Measurements from ENCODE around the gene CTXN2. TPM values are rescaled to one million over a fixed set of nuclear protein-coding genes. Genes with fewer than 3 reads are reported as not detected.

The CTXN2 gene
- total and polyA plus RNA-seq, 10 donors, result not detected

- DNase-seq, result no peak
Observed at GRCh38 chr15:48242535-48242934, 51.1 kb downstream of the CTXN2 start.

DNA sequence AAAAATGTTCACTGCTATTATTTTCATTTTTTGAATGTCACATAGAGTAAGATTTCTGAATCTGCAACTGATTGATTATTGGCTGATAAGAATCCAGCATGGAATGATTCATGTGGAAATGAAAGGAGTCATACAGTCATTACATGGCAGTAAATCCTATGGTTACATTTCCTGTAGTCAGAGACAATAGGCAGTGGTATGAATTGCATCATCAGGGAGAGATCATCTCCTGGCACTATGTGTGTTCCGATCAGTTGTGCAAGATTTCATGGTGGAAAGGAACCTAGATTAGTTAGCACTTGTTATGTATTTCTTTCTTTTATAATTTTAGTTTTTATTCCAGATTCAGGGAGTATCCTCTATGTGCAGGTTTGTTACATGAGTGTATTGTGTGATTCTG, 53.5 kb downstream of the CTXN2 start:
- intact Hi-C loops (cut with DNase I; ENCODE audit: low total_unique reads), result no loop called here
- Histone ChIP-seq H3K27ac (no peak overlapping the region), H3K4me3 (no peak overlapping the region), H3K4me1 (no peaks in the 10 kb centered on the region), H3K36me3 (no peaks in the 10 kb centered on the region), H3K27me3 (replicated peaks in 1 of 7) (peaks cover 0 to 12% (median 0%) of the 10 kb centered on the region in 7 donors), H3K9me3 (no peaks in the 10 kb centered on the region)
- no peak for TF ChIP-seq POLR2A (IDR thresholded peaks at IDR 0.05)
- TF ChIP-seq, protein P1, sequence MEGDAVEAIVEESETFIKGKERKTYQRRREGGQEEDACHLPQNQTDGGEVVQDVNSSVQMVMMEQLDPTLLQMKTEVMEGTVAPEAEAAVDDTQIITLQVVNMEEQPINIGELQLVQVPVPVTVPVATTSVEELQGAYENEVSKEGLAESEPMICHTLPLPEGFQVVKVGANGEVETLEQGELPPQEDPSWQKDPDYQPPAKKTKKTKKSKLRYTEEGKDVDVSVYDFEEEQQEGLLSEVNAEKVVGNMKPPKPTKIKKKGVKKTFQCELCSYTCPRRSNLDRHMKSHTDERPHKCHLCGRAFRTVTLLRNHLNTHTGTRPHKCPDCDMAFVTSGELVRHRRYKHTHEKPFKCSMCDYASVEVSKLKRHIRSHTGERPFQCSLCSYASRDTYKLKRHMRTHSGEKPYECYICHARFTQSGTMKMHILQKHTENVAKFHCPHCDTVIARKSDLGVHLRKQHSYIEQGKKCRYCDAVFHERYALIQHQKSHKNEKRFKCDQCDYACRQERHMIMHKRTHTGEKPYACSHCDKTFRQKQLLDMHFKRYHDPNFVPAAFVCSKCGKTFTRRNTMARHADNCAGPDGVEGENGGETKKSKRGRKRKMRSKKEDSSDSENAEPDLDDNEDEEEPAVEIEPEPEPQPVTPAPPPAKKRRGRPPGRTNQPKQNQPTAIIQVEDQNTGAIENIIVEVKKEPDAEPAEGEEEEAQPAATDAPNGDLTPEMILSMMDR (IDR thresholded peaks at IDR 0.05 in 8 of 11, conservative IDR thresholded peaks at IDR 0.05 in 3 of 11), result no peak
- no peak for TF ChIP-seq POLR2AphosphoS5 (IDR thresholded peaks at IDR 0.05)
- no peak for DNase-seq
- 67 to 87% (median 74%) methylated on average over 1 of the region's 1 CpG for WGBS, 5 donors

More at GRCh38 chr15:48242535-48242934, 51.1 kb downstream of the CTXN2 start:
- Histone ChIP-seq H3K36me3 (no peaks in the 10 kb centered on the region), H3K4me1 (no peaks in the 10 kb centered on the region), H3K9me3 (no peaks in the 10 kb centered on the region), H3K27me3 (replicated peaks in 1 of 7) (peaks cover 0 to 2% (median 0%) of the 10 kb centered on the region in 7 donors), H3K27ac (no peak overlapping the region), H3K4me3 (no peak overlapping the region)
- WGBS, 5 donors, result 82 to 94% (median 88%) methylated on average over 4 of the region's 4 CpGs
- intact Hi-C loops (cut with DNase I; ENCODE audit: low total_unique reads), result no loop called here
- no peak for TF ChIP-seq POLR2AphosphoS5 (IDR thresholded peaks at IDR 0.05)
- TF ChIP-seq, protein P1 (IDR thresholded peaks at IDR 0.05 in 8 of 11, conservative IDR thresholded peaks at IDR 0.05 in 3 of 11), result no peak
- TF ChIP-seq POLR2A (IDR thresholded peaks at IDR 0.05), result no peak

GRCh38 chr15:48248414-48248813, 56.9 kb downstream of the CTXN2 start:
- Histone ChIP-seq H3K4me3 (no peak overlapping the region), H3K4me1 (no peaks in the 10 kb centered on the region), H3K9me3 (no peaks in the 10 kb centered on the region), H3K36me3 (no peaks in the 10 kb centered on the region), H3K27ac (no peak overlapping the region), H3K27me3 (replicated peaks in 1 of 7) (peaks cover 0 to 12% (median 0%) of the 10 kb centered on the region in 7 donors)
- intact Hi-C loops (cut with DNase I; ENCODE audit: low total_unique reads), result no loop called here
- WGBS, 5 donors, result 64 to 93% (median 88%) methylated on average over 5 of the region's 5 CpGs
- TF ChIP-seq POLR2A (IDR thresholded peaks at IDR 0.05) (no peak), POLR2AphosphoS5 (IDR thresholded peaks at IDR 0.05) (no peak)
- TF ChIP-seq, protein P1 (IDR thresholded peaks at IDR 0.05 in 8 of 11, conservative IDR thresholded peaks at IDR 0.05 in 3 of 11), result no peak
- no peak for DNase-seq

- TF ChIP-seq, protein P1 (IDR thresholded peaks at IDR 0.05 in 8 of 11, conservative IDR thresholded peaks at IDR 0.05 in 3 of 11), result peak in 10 of 11 experiments; percentile 11 to 58 (median 46)
- TF ChIP-seq POLR2AphosphoS5 (IDR thresholded peaks at IDR 0.05), result no peak
- no peak for DNase-seq
- Histone ChIP-seq H3K9me3 (no peaks in the 10 kb centered on the region), H3K36me3 (no peaks in the 10 kb centered on the region), H3K27me3 (replicated peaks in 1 of 7) (peaks cover 0 to 19% (median 0%) of the 10 kb centered on the region in 7 donors), H3K27ac (no peak overlapping the region), H3K4me1 (no peaks in the 10 kb centered on the region), H3K4me3 (no peak overlapping the region)
- intact Hi-C loops (cut with DNase I; ENCODE audit: low total_unique reads), result no loop called here
- 32 to 42% (median 37%) methylated on average over 6 of the region's 6 CpGs for WGBS, 5 donors
Observed at GRCh38 chr15:48250640-48251076, 59.2 kb downstream of the CTXN2 start.

Measured in spleen (tissue), 11 donors.